GM23338 (cell line): Measurements from ENCODE around the gene SLC9A9. TPM values are rescaled to one million over a fixed set of nuclear protein-coding genes. Genes with fewer than 3 reads are reported as not detected.

Experiments
- ATAC-seq: fragments of 200-7000 bp; cut with Tn5 transposase; 3 replicates; pipeline ENCODE4 v1.9.1; 2020
- DNase-seq: peaks from one replicate; pipeline ENCODE4 v3.0.0-alpha.2; 2015; ENCODE audit warnings: low spot score
- H2AFZ ChIP-seq: fragments of 200-600 bp; sonication (generic); 2 replicates; pipeline ENCODE4 v1.8.0; 2016; ENCODE audit warnings: antibody characterized with exemption, mild to moderate bottlenecking, moderate library complexity
- H3F3A ChIP-seq: fragments of 200-600 bp; sonication (generic); replicated peaks from 2 replicates; pipeline ENCODE4 v1.8.0; 2017; ENCODE audit warnings: antibody characterized with exemption, mixed run types, low read depth
- H3K27ac ChIP-seq: fragments of 200-600 bp; sonication (generic); 2 replicates; pipeline ENCODE4 v1.6.1; 2016; ENCODE audit warnings: low read depth
- H3K27me3 ChIP-seq: fragments of 200-600 bp; sonication (generic); 2 replicates; pipeline ENCODE4 v1.8.0; 2016; ENCODE audit warnings: mild to moderate bottlenecking, mixed run types, moderate library complexity; ENCODE audit not compliant: insufficient read depth
- H3K36me3 ChIP-seq: fragments of 200-600 bp; sonication (generic); 2 replicates; pipeline ENCODE4 v1.8.0; 2016; ENCODE audit warnings: mild to moderate bottlenecking; ENCODE audit not compliant: insufficient read depth
- H3K4me1 ChIP-seq: fragments of 200-600 bp; sonication (generic); 2 replicates; pipeline ENCODE4 v1.8.0; 2016; ENCODE audit warnings: mild to moderate bottlenecking, moderate library complexity; ENCODE audit not compliant: insufficient read depth
- H3K4me2 ChIP-seq: fragments of 200-600 bp; sonication (generic); 2 replicates; pipeline ENCODE4 v1.7.1; 2017; ENCODE audit warnings: mixed run types
- H3K4me3 ChIP-seq: fragments of 200-600 bp; sonication (generic); 2 replicates; pipeline ENCODE4 v1.6.1; 2016; ENCODE audit warnings: mixed run types
- H3K79me2 ChIP-seq: fragments of 200-600 bp; sonication (generic); replicated peaks from 2 replicates; pipeline ENCODE4 v1.8.0; 2017; ENCODE audit warnings: mild to moderate bottlenecking; ENCODE audit not compliant: insufficient read depth
- H3K9me2 ChIP-seq: fragments of 200-600 bp; sonication (generic); 2 replicates; pipeline ENCODE4 v1.8.0; 2017; ENCODE audit not compliant: insufficient read depth
- H4K20me1 ChIP-seq: fragments of 200-600 bp; sonication (generic); replicated peaks from 2 replicates; pipeline ENCODE4 v1.8.0; 2017; ENCODE audit warnings: mild to moderate bottlenecking; ENCODE audit not compliant: insufficient read depth
- H3K27ac Mint-ChIP-seq: 2 replicates; pipeline ENCODE4 v1.8.0; 2020; ENCODE audit warnings: inconsistent platforms, mild to moderate bottlenecking, moderate library complexity, mixed read lengths
- H3K27me3 Mint-ChIP-seq: 3 replicates; pipeline ENCODE4 v1.8.0; 2022; ENCODE audit warnings: low read depth, mild to moderate bottlenecking, moderate library complexity, mixed read lengths, inconsistent platforms; ENCODE audit not compliant: insufficient read depth, poor library complexity
- H3K36me3 Mint-ChIP-seq: 3 replicates; pipeline ENCODE4 v1.8.0; 2021; ENCODE audit warnings: low read depth, mild to moderate bottlenecking, inconsistent platforms, moderate library complexity, mixed read lengths
- H3K4me1 Mint-ChIP-seq: 3 replicates; pipeline ENCODE4 v1.8.0; 2020; ENCODE audit warnings: mild to moderate bottlenecking, inconsistent platforms, mixed read lengths
- H3K4me3 Mint-ChIP-seq: 3 replicates; pipeline ENCODE4 v1.8.0; 2021; ENCODE audit warnings: moderate library complexity, mild to moderate bottlenecking, inconsistent platforms, mixed read lengths
- H3K9me3 Mint-ChIP-seq: 3 replicates; pipeline ENCODE4 v1.8.0; 2020; ENCODE audit warnings: moderate library complexity, mild to moderate bottlenecking, inconsistent platforms, mixed read lengths
- CREB1 ChIP-seq: fragments of 250-450 bp; sonication (Bioruptor Pico); IDR thresholded peaks from 2 replicates; pipeline ENCODE4 v1.5.0; 2020; ENCODE audit warnings: low read depth, mild to moderate bottlenecking, moderate library complexity
- EZH2 ChIP-seq: fragments of 200-600 bp; sonication (generic); IDR thresholded peaks from one replicate; pipeline ENCODE4 v1.8.0; 2017; ENCODE audit warnings: antibody characterized with exemption, mild to moderate bottlenecking, low read depth; ENCODE audit not compliant: unreplicated experiment
- EZH2phosphoT487 ChIP-seq: fragments of 200-600 bp; sonication (generic); IDR thresholded peaks from one replicate; pipeline ENCODE4 v1.8.1; 2018; ENCODE audit warnings: antibody characterized with exemption; ENCODE audit not compliant: unreplicated experiment
- JUNB ChIP-seq: IDR thresholded peaks from one replicate; pipeline ENCODE4 v1.6.1; 2016; ENCODE audit warnings: antibody characterized with exemption; ENCODE audit not compliant: unreplicated experiment
- NANOG ChIP-seq: IDR thresholded peaks from 2 replicates; pipeline ENCODE4 v1.6.1; 2016; ENCODE audit warnings: antibody characterized with exemption, borderline replicate concordance
- POLR2AphosphoS5 ChIP-seq: IDR thresholded peaks from 2 replicates; pipeline ENCODE4 v1.6.1; 2016; ENCODE audit warnings: antibody characterized with exemption, low read depth
- STAT1 ChIP-seq: IDR thresholded peaks from one replicate; pipeline ENCODE4 v1.6.1; 2016; ENCODE audit warnings: antibody characterized with exemption; ENCODE audit not compliant: unreplicated experiment
- ZNF114 ChIP-seq: fragments of 250-450 bp; sonication (Bioruptor Pico); IDR thresholded peaks from 2 replicates; pipeline ENCODE4 v1.5.0; 2020; ENCODE audit warnings: mild to moderate bottlenecking, moderate library complexity
- polyA plus RNA-seq: library from polyadenylated mRNA; unstranded; fragments of >200 nt; fragmentation: Nextera tagmentation; extraction: Ambion mirVana; gene quantifications from 2 replicates; pipeline ENCODE4 v1.2.1, GENCODE V29; 2016
- total RNA-seq: library from RNA; depleted of rRNA; stranded (reverse); fragments of >200 nt; shearing (Covaris generic); gene quantifications from 2 replicates; pipeline ENCODE4 v1.2.3, GENCODE V29; 2014
- TF ChIP-seq, protein P1 (sequence below): IDR thresholded peaks from one replicate; pipeline ENCODE4 v1.6.1; 2018; ENCODE audit warnings: antibody characterized with exemption; ENCODE audit not compliant: unreplicated experiment
- TF ChIP-seq, protein P2 (sequence below): IDR thresholded peaks from 2 replicates; pipeline ENCODE4 v1.6.1; 2016; ENCODE audit warnings: antibody characterized with exemption
- TF ChIP-seq, protein P3 (sequence below): fragments of 250-450 bp; sonication (Bioruptor Pico); IDR thresholded peaks from 2 replicates; pipeline ENCODE4 v1.5.0; 2020; ENCODE audit warnings: mild to moderate bottlenecking, moderate library complexity
- TF ChIP-seq, protein P4 (sequence below), 2 experiments: fragments of 200-600 bp in 1 of 2; sonication (generic) in 1 of 2; conservative IDR thresholded peaks; 2 replicates each; pipeline versions ENCODE4 v1.5.1 to v1.6.1; 2016 to 2017; ENCODE audit warnings: antibody characterized with exemption in 2 of 2, low read depth in 2 of 2, mild to moderate bottlenecking in 2 of 2, moderate library complexity in 1 of 2

Gene SLC9A9
- total and polyA plus RNA-seq, 2 experiments from 2014 or later: 1.3 to 1.6 TPM

DNA sequence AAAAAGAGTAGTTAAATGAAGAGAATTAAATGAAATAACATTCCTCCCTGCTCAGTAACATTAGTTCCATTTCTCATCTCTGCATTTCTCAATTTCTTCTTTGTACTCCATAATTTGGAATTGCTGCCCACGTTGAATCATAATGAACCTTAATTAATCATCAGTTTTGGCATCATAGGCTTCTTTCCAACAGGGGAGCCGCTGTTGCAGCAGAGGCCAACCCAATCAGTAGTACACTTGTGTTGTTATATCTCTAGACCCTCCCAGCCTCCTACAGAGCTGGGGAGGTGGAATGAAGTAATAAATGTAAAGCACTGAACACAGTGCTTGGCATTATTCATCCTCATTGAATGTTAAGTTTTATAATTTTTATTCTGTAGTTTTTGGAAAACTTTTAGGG, 488.0 kb downstream of the SLC9A9 start (continued):
- TF ChIP-seq STAT1: no peak
- TF ChIP-seq EZH2phosphoT487: no peak
- no peak for TF ChIP-seq CREB1 (CRISPR knock-in tag)
- no peak for TF ChIP-seq JUNB

DNA sequence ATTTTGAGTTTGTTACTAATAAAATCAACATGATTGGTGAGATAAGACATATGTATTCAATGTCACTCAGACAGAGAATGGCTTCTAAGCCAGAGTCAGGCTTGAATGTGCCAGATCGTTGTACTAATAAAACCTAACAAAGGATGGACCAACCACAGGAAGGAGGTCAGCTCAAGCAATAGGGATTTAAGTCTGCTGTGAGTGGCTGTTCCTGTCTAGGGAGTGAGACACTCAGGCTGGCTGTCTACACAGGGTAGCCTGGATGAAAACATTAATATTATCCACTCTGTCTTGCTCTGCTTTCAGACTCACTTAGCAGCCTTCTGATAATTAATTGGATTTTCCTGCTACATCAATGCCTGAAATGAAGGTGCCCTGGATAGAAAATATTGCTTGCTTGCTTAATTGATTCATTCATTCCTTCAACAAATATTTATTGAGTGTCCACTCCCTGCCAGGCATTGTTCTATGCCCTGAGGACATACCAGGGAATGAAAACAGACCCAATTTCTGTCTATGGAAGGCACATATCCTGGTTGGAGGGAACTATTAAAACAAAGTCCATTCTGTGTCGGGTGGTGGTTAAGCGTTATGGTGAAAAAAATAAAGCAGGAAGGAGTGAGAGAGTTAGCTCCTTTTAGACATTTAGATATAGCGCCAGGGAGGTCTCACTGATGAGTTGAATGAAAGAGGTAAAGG, 489.3 kb downstream of the SLC9A9 start:
- no peaks in the 10 kb centered on the region for H3F3A ChIP-seq
- H4K20me1 ChIP-seq: no peaks in the 10 kb centered on the region
- ATAC-seq (no peak), DNase-seq (no peak)
- H3K27me3 Mint-ChIP-seq: peaks cover 3% of the 10 kb centered on the region
- H3K9me2 ChIP-seq: peaks cover 4% of the 10 kb centered on the region; the same call in 1 of the 2 replicates
- no peaks in the 10 kb centered on the region for H3K36me3 Mint-ChIP-seq
- no peak overlapping the region for H3K27ac ChIP-seq
- no peaks in the 10 kb centered on the region for H3K4me1 Mint-ChIP-seq
- no peaks in the 10 kb centered on the region for H3K4me1 ChIP-seq
- H2AFZ ChIP-seq: no peak overlapping the region
- H3K79me2 ChIP-seq: no peaks in the 10 kb centered on the region
- no peak overlapping the region for H3K4me3 ChIP-seq
- H3K27ac Mint-ChIP-seq: no peak overlapping the region
- no peak overlapping the region for H3K4me3 Mint-ChIP-seq
- no peaks in the 10 kb centered on the region for H3K9me3 Mint-ChIP-seq
- no peak overlapping the region for H3K4me2 ChIP-seq
- no peaks in the 10 kb centered on the region for H3K36me3 ChIP-seq
- no peaks in the 10 kb centered on the region for H3K27me3 ChIP-seq
- TF ChIP-seq STAT1 (no peak), NANOG (no peak), POLR2AphosphoS5 (no peak), JUNB (no peak), CREB1 (CRISPR knock-in tag) (no peak), EZH2 (no peak), EZH2phosphoT487 (no peak), ZNF114 (CRISPR knock-in tag) (no peak)
- TF ChIP-seq, protein P1, sequence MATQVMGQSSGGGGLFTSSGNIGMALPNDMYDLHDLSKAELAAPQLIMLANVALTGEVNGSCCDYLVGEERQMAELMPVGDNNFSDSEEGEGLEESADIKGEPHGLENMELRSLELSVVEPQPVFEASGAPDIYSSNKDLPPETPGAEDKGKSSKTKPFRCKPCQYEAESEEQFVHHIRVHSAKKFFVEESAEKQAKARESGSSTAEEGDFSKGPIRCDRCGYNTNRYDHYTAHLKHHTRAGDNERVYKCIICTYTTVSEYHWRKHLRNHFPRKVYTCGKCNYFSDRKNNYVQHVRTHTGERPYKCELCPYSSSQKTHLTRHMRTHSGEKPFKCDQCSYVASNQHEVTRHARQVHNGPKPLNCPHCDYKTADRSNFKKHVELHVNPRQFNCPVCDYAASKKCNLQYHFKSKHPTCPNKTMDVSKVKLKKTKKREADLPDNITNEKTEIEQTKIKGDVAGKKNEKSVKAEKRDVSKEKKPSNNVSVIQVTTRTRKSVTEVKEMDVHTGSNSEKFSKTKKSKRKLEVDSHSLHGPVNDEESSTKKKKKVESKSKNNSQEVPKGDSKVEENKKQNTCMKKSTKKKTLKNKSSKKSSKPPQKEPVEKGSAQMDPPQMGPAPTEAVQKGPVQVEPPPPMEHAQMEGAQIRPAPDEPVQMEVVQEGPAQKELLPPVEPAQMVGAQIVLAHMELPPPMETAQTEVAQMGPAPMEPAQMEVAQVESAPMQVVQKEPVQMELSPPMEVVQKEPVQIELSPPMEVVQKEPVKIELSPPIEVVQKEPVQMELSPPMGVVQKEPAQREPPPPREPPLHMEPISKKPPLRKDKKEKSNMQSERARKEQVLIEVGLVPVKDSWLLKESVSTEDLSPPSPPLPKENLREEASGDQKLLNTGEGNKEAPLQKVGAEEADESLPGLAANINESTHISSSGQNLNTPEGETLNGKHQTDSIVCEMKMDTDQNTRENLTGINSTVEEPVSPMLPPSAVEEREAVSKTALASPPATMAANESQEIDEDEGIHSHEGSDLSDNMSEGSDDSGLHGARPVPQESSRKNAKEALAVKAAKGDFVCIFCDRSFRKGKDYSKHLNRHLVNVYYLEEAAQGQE: no peak
- TF ChIP-seq, protein P2, sequence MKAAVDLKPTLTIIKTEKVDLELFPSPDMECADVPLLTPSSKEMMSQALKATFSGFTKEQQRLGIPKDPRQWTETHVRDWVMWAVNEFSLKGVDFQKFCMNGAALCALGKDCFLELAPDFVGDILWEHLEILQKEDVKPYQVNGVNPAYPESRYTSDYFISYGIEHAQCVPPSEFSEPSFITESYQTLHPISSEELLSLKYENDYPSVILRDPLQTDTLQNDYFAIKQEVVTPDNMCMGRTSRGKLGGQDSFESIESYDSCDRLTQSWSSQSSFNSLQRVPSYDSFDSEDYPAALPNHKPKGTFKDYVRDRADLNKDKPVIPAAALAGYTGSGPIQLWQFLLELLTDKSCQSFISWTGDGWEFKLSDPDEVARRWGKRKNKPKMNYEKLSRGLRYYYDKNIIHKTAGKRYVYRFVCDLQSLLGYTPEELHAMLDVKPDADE: no peak
- TF ChIP-seq, protein P3, sequence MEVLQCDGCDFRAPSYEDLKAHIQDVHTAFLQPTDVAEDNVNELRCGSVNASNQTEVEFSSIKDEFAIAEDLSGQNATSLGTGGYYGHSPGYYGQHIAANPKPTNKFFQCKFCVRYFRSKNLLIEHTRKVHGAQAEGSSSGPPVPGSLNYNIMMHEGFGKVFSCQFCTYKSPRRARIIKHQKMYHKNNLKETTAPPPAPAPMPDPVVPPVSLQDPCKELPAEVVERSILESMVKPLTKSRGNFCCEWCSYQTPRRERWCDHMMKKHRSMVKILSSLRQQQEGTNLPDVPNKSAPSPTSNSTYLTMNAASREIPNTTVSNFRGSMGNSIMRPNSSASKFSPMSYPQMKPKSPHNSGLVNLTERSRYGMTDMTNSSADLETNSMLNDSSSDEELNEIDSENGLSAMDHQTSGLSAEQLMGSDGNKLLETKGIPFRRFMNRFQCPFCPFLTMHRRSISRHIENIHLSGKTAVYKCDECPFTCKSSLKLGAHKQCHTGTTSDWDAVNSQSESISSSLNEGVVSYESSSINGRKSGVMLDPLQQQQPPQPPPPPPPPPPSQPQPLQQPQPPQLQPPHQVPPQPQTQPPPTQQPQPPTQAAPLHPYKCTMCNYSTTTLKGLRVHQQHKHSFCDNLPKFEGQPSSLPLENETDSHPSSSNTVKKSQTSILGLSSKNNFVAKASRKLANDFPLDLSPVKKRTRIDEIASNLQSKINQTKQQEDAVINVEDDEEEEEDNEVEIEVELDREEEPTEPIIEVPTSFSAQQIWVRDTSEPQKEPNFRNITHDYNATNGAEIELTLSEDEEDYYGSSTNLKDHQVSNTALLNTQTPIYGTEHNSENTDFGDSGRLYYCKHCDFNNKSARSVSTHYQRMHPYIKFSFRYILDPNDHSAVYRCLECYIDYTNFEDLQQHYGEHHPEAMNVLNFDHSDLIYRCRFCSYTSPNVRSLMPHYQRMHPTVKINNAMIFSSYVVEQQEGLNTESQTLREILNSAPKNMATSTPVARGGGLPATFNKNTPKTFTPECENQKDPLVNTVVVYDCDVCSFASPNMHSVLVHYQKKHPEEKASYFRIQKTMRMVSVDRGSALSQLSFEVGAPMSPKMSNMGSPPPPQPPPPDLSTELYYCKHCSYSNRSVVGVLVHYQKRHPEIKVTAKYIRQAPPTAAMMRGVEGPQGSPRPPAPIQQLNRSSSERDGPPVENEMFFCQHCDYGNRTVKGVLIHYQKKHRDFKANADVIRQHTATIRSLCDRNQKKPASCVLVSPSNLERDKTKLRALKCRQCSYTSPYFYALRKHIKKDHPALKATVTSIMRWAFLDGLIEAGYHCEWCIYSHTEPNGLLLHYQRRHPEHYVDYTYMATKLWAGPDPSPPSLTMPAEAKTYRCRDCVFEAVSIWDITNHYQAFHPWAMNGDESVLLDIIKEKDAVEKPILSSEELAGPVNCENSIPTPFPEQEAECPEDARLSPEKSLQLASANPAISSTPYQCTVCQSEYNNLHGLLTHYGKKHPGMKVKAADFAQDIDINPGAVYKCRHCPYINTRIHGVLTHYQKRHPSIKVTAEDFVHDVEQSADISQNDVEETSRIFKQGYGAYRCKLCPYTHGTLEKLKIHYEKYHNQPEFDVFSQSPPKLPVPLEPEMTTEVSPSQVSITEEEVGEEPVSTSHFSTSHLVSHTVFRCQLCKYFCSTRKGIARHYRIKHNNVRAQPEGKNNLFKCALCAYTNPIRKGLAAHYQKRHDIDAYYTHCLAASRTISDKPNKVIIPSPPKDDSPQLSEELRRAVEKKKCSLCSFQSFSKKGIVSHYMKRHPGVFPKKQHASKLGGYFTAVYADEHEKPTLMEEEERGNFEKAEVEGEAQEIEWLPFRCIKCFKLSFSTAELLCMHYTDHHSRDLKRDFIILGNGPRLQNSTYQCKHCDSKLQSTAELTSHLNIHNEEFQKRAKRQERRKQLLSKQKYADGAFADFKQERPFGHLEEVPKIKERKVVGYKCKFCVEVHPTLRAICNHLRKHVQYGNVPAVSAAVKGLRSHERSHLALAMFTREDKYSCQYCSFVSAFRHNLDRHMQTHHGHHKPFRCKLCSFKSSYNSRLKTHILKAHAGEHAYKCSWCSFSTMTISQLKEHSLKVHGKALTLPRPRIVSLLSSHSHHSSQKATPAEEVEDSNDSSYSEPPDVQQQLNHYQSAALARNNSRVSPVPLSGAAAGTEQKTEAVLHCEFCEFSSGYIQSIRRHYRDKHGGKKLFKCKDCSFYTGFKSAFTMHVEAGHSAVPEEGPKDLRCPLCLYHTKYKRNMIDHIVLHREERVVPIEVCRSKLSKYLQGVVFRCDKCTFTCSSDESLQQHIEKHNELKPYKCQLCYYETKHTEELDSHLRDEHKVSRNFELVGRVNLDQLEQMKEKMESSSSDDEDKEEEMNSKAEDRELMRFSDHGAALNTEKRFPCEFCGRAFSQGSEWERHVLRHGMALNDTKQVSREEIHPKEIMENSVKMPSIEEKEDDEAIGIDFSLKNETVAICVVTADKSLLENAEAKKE (CRISPR knock-in tag): no peak
- TF ChIP-seq, protein P4, sequence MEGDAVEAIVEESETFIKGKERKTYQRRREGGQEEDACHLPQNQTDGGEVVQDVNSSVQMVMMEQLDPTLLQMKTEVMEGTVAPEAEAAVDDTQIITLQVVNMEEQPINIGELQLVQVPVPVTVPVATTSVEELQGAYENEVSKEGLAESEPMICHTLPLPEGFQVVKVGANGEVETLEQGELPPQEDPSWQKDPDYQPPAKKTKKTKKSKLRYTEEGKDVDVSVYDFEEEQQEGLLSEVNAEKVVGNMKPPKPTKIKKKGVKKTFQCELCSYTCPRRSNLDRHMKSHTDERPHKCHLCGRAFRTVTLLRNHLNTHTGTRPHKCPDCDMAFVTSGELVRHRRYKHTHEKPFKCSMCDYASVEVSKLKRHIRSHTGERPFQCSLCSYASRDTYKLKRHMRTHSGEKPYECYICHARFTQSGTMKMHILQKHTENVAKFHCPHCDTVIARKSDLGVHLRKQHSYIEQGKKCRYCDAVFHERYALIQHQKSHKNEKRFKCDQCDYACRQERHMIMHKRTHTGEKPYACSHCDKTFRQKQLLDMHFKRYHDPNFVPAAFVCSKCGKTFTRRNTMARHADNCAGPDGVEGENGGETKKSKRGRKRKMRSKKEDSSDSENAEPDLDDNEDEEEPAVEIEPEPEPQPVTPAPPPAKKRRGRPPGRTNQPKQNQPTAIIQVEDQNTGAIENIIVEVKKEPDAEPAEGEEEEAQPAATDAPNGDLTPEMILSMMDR (conservative IDR thresholded peaks at IDR 0.05; ENCODE audit: low read depth in 2 of 2): no peak
